Right lobe of liver (tissue), 6 donors: Measurements from ENCODE around the gene FGF3. TPM values are rescaled to one million over a fixed set of nuclear protein-coding genes. Genes with fewer than 3 reads are reported as not detected.

Experiments used
- ATAC-seq, 4 donors: fragments of 200-7000 bp; cut with Tn5 transposase; one replicate each; pipeline ENCODE4 v1.9.1; 2020; ENCODE audit warnings: mild to moderate bottlenecking in 4 of 4, moderate library complexity in 4 of 4
- DNase-seq, 3 donors: peaks; one replicate each; pipeline ENCODE4 v3.0.0-alpha.2; 2020
- H3K27ac ChIP-seq, 3 donors: fragments of 200-600 bp; one replicate each; pipeline ENCODE4 v1.8.0; 2022
- H3K27me3 ChIP-seq, 2 donors: fragments of 200-600 bp; one replicate each; pipeline ENCODE4 v1.8.0; 2022
- H3K36me3 ChIP-seq, 4 donors: fragments of 200-600 bp; sonication (generic) in 1 of 4; one replicate each; pipeline versions ENCODE4 v1.5.1 to v1.8.0; 2017 to 2022; ENCODE audit warnings: control low read depth in 1 of 4
- H3K4me1 ChIP-seq, 4 donors: fragments of 200-600 bp; sonication (generic) in 1 of 4; one replicate each; pipeline versions ENCODE4 v1.5.1 to v1.8.0; 2017 to 2022; ENCODE audit warnings: control low read depth in 1 of 4
- H3K4me3 ChIP-seq, 3 donors: fragments of 200-600 bp; one replicate each; pipeline ENCODE4 v1.8.0; 2022
- H3K9me3 ChIP-seq, 4 donors: fragments of 200-600 bp; sonication (generic) in 1 of 4; one replicate each; pipeline versions ENCODE4 v1.5.1 to v1.8.0; 2017 to 2022; ENCODE audit warnings: control low read depth in 1 of 4
- CTCF ChIP-seq, 4 donors: fragments of 200-600 bp in 3 of 4; fragments of 450-650 bp in 1 of 4; IDR thresholded peaks; one replicate each; pipeline versions ENCODE4 v1.5.1 to v1.8.0; 2016 to 2022; ENCODE audit warnings: antibody characterized with exemption in 4 of 4, mild to moderate bottlenecking in 2 of 4
- POLR2A ChIP-seq: fragments of 450-650 bp; IDR thresholded peaks from one replicate; pipeline ENCODE4 v1.6.1; 2017; ENCODE audit warnings: antibody characterized with exemption, mild to moderate bottlenecking
- WGBS: methylation state at CpG from one replicate; pipeline ENCODE4 v1.1.6; 2018; ENCODE audit warnings: low coverage, low lambda C conversion rate; ENCODE audit not compliant: insufficient coverage; ENCODE audit errors: missing lambda C conversion rate; 5-methylcytosine and 5-hydroxymethylcytosine counted together
- intact Hi-C, 2 donors: fragments of 100-400 bp; cut with DNase I; formaldehyde crosslinking; loops; one replicate each; pipeline versions ENCODE4 v1.11.2 to v1.14.1; 2022
- total RNA-seq, 6 experiments: library from RNA; depleted of rRNA in 2 of 6; stranded (reverse); fragments of >200 nt in 2 of 6; fragmentation: NEBNext Ultra II Directional in 3 of 6; extraction: Animal tissue kit (Norgen Biotek cat#: 25700) in 3 of 6; gene quantifications; one replicate each; pipeline versions ENCODE4 v1.1.0 to v1.2.4, GENCODE V29; 2016 to 2023
- donor health status: DM: no; HTN: yes; CAD: no.
- donor health status: DM: no; HTN: no; CAD: no.
- donor health status: DM: no; HTN: no; CAD: no.
- donor health status: DM: no; HTN: yes; CAD: no.
- donor health status: DM: no; HTN: yes; CAD: no.

The FGF3 gene
- total RNA-seq, 6 experiments from 2014 or later, result not detected

GRCh38 chr11:69760319-69760718 is 58.9 kb downstream of the FGF3 start:
- 40% methylated on average over 2 of the region's 4 CpGs for WGBS
- DNase-seq (peak; percentile 65 to 85 (median 82)), ATAC-seq (peak; percentile 94 to 99 (median 98))
- TF ChIP-seq CTCF (IDR thresholded peaks at IDR 0.05), result no peak
- no peak for TF ChIP-seq POLR2A
- no peak overlapping the region for H3K27ac ChIP-seq
- H3K27me3 ChIP-seq, result no peaks in the 10 kb centered on the region
- H3K9me3 ChIP-seq, result no peaks in the 10 kb centered on the region
- intact Hi-C loops, result no loop called here
- H3K4me1 ChIP-seq, result peaks cover 0 to 9% (median 0%) of the 10 kb centered on the region in 4 donors
- no peaks in the 10 kb centered on the region for H3K36me3 ChIP-seq
- no peak overlapping the region for H3K4me3 ChIP-seq

Other genes starting within 250 kb of the FGF3 start
- 100 to 1,000 TPM in 3 of 6 experiments, 10 to 100 TPM in 3; 67.0 to 283 (median 94.1) TPM for gene CCND1, start 178.3 kb downstream of the FGF3 start, total RNA-seq
- gene LTO1, start 144.1 kb downstream of the FGF3 start, total RNA-seq, result 1 to 10 TPM; 4.1 to 7.9 (median 5.6) TPM
- gene FGF19, start 115.4 kb downstream of the FGF3 start, total RNA-seq, result under 1 TPM in 1 of 6 experiments, not detected in 5; 0.18 TPM
- gene FGF4, start 44.1 kb downstream of the FGF3 start, total RNA-seq, result not detected